K562 (cell line): ENCODE data around the gene ACKR2. TPM values are rescaled to one million over a fixed set of nuclear protein-coding genes. Genes with fewer than 3 reads are reported as not detected.

ENCODE experiments used
- CBX1 ChIP-seq: sonication (generic); IDR thresholded peaks from 2 replicates; pipeline ENCODE4 v1.6.1; 2016; ENCODE audit warnings: antibody characterized with exemption, low read depth, mild to moderate bottlenecking
- CTBP1 ChIP-seq: fragments of 450-650 bp; IDR thresholded peaks from 2 replicates; pipeline ENCODE4 v1.6.1; 2016; ENCODE audit warnings: borderline replicate concordance
- ETV1 ChIP-seq: fragments of 450-650 bp; conservative IDR thresholded peaks from 2 replicates; pipeline ENCODE4 v1.6.1; 2016; ENCODE audit warnings: missing genetic modification characterization, control low read depth, low read depth, missing compliant biosample characterization
- HNRNPLL ChIP-seq: fragments of 200-400 bp; formaldehyde crosslinking; IDR thresholded peaks from 2 replicates; pipeline ENCODE4 v1.6.1; 2017; ENCODE audit warnings: low read length, low read depth, mild to moderate bottlenecking; ENCODE audit not compliant: poor library complexity, severe bottlenecking
- JUND ChIP-seq, 2 experiments: IDR thresholded peaks; 2 replicates in 1 of 2; 3 replicates in 1 of 2; pipeline ENCODE4 v1.6.1; 2011; ENCODE audit warnings: borderline replicate concordance in 2 of 2, low read depth in 2 of 2, low read length in 2 of 2, improper control_type of control experiment in 1 of 2, missing biosample characterization in 1 of 2, missing genetic modification characterization in 1 of 2, missing genetic modification reagents in 1 of 2
- MEIS2 ChIP-seq: fragments of 450-650 bp; IDR thresholded peaks from 2 replicates; pipeline ENCODE4 v1.6.1; 2014; ENCODE audit warnings: mild to moderate bottlenecking; ENCODE audit not compliant: partially characterized antibody
- PTTG1 ChIP-seq: fragments of 450-650 bp; IDR thresholded peaks from 2 replicates; pipeline ENCODE4 v1.6.1; 2016; ENCODE audit warnings: low read depth, mild to moderate bottlenecking, missing genetic modification characterization, missing compliant biosample characterization
- ZNF239 ChIP-seq: fragments of 250-450 bp; sonication (Bioruptor Pico); IDR thresholded peaks from 2 replicates; pipeline ENCODE4 v1.4.0; 2020; ENCODE audit warnings: mild to moderate bottlenecking
- ZSCAN29 ChIP-seq: fragments of 450-650 bp; IDR thresholded peaks from 2 replicates; pipeline ENCODE4 v1.6.1; 2017
- polyA plus RNA-seq, 8 experiments: library from polyadenylated mRNA; depleted of rRNA in 4 of 8; stranded (reverse) in 5 of 8; unstranded in 3 of 8; fragments of >200 nt; fragmentation: Nextera tagmentation in 2 of 8; fragmentation: Illumina TruSeq in 1 of 8; extraction: Ambion mirVana in 2 of 8; extraction: Trizol in 1 of 8; gene quantifications; 2 replicates each; pipeline versions ENCODE4 v1.2.1 to v1.2.3, GENCODE V29; 2011 to 2014; ENCODE audit warnings: inconsistent platforms in 1 of 8, missing spikeins in 1 of 8
- total RNA-seq, 7 experiments: library from RNA; depleted of rRNA in 6 of 7; stranded (reverse); fragments of >200 nt in 6 of 7; fragmentation: Illumina TruSeq in 2 of 7; extraction: Trizol in 2 of 7; gene quantifications; 2 replicates each; pipeline versions ENCODE4 v1.2.1 to v1.2.3, GENCODE V29; 2011 to 2021; ENCODE audit warnings: low replicate concordance in 1 of 7
- TF ChIP-seq, protein P1 (sequence below): fragments of 250-450 bp; sonication (Bioruptor Pico); IDR thresholded peaks from 2 replicates; pipeline ENCODE4 v1.4.0; 2020
- TF ChIP-seq, protein P2 (sequence below): fragments of 450-650 bp; formaldehyde crosslinking; IDR thresholded peaks from 2 replicates; pipeline ENCODE4 v1.4.0; 2020; ENCODE audit warnings: mild to moderate bottlenecking, moderate library complexity
- TF ChIP-seq, protein P3 (sequence below): fragments of 250-450 bp; sonication (Bioruptor Pico); IDR thresholded peaks from 2 replicates; pipeline ENCODE4 v1.4.0; 2020
- TF ChIP-seq, protein P4 (sequence below), 2 experiments: IDR thresholded peaks in 1 of 2; conservative IDR thresholded peaks in 1 of 2; 2 replicates each; pipeline ENCODE4 v1.6.1; 2016; ENCODE audit warnings: low read depth in 2 of 2, mild to moderate bottlenecking in 1 of 2, missing compliant biosample characterization in 1 of 2, missing genetic modification characterization in 1 of 2, moderate library complexity in 1 of 2

ACKR2 gene
- total and polyA plus RNA-seq, 9 of the 15 experiments (the other 6 are each of a cell fraction or from before 2014, with no cell fraction given) = 0.03 to 0.69 (median 0.25) TPM; not detected in 1

DNA sequence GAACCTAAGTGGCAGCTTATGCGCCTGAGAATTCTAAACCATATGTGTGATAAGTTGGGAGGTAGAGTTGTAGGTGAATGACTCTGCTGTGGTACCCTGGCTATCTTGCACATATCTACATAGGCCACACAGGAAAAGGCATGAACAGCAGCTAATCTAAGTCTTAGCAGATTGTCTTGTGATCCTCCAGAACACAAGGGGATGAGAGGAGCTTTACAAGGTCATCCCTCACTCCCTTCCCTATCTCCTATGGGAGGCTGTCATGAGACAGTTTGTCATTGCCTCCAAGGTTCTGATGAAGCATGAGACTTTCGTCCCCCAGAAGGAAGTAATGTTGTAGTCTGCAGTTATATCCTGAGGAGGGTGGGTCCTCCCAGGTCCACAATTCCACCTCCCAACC, 93.0 kb downstream of the ACKR2 start (continued):
- TF ChIP-seq, protein P1, sequence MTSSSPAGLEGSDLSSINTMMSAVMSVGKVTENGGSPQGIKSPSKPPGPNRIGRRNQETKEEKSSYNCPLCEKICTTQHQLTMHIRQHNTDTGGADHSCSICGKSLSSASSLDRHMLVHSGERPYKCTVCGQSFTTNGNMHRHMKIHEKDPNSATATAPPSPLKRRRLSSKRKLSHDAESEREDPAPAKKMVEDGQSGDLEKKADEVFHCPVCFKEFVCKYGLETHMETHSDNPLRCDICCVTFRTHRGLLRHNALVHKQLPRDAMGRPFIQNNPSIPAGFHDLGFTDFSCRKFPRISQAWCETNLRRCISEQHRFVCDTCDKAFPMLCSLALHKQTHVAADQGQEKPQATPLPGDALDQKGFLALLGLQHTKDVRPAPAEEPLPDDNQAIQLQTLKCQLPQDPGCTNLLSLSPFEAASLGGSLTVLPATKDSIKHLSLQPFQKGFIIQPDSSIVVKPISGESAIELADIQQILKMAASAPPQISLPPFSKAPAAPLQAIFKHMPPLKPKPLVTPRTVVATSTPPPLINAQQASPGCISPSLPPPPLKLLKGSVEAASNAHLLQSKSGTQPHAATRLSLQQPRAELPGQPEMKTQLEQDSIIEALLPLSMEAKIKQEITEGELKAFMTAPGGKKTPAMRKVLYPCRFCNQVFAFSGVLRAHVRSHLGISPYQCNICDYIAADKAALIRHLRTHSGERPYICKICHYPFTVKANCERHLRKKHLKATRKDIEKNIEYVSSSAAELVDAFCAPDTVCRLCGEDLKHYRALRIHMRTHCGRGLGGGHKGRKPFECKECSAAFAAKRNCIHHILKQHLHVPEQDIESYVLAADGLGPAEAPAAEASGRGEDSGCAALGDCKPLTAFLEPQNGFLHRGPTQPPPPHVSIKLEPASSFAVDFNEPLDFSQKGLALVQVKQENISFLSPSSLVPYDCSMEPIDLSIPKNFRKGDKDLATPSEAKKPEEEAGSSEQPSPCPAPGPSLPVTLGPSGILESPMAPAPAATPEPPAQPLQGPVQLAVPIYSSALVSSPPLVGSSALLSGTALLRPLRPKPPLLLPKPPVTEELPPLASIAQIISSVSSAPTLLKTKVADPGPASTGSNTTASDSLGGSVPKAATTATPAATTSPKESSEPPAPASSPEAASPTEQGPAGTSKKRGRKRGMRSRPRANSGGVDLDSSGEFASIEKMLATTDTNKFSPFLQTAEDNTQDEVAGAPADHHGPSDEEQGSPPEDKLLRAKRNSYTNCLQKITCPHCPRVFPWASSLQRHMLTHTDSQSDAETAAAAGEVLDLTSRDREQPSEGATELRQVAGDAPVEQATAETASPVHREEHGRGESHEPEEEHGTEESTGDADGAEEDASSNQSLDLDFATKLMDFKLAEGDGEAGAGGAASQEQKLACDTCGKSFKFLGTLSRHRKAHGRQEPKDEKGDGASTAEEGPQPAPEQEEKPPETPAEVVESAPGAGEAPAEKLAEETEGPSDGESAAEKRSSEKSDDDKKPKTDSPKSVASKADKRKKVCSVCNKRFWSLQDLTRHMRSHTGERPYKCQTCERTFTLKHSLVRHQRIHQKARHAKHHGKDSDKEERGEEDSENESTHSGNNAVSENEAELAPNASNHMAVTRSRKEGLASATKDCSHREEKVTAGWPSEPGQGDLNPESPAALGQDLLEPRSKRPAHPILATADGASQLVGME = 0 out of 2 replicates have a peak, but pooled peaks have one; percentile 60
- TF ChIP-seq ETV1 (tag) (no peak), CBX1 (no peak), PTTG1 (tag) (no peak), MEIS2 (peak; percentile 74), ZSCAN29 (no peak), CTBP1 (peak; percentile 87), HNRNPLL (no peak), ZNF239 (CRISPR knock-in tag) (peak; percentile 99), JUND (IDR thresholded peaks at IDR 0.05; ENCODE audit: borderline replicate concordance, low read depth, low read length) (peak; percentile 54; the same call in 1 of the 2 replicates), JUND (tag; IDR thresholded peaks at IDR 0.05; ENCODE audit: borderline replicate concordance, low read depth, low read length) (peak; percentile 47; the same call in 1 of the 3 replicates)
- TF ChIP-seq, protein P2, sequence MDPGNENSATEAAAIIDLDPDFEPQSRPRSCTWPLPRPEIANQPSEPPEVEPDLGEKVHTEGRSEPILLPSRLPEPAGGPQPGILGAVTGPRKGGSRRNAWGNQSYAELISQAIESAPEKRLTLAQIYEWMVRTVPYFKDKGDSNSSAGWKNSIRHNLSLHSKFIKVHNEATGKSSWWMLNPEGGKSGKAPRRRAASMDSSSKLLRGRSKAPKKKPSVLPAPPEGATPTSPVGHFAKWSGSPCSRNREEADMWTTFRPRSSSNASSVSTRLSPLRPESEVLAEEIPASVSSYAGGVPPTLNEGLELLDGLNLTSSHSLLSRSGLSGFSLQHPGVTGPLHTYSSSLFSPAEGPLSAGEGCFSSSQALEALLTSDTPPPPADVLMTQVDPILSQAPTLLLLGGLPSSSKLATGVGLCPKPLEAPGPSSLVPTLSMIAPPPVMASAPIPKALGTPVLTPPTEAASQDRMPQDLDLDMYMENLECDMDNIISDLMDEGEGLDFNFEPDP (CRISPR knock-in tag) = no peak
- TF ChIP-seq, protein P3, sequence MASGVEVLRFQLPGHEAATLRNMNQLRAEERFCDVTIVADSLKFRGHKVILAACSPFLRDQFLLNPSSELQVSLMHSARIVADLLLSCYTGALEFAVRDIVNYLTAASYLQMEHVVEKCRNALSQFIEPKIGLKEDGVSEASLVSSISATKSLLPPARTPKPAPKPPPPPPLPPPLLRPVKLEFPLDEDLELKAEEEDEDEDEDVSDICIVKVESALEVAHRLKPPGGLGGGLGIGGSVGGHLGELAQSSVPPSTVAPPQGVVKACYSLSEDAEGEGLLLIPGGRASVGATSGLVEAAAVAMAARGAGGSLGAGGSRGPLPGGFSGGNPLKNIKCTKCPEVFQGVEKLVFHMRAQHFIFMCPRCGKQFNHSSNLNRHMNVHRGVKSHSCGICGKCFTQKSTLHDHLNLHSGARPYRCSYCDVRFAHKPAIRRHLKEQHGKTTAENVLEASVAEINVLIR (CRISPR knock-in tag) = peak; percentile 43; the same call in 1 of the 2 replicates
- TF ChIP-seq, protein P4, sequence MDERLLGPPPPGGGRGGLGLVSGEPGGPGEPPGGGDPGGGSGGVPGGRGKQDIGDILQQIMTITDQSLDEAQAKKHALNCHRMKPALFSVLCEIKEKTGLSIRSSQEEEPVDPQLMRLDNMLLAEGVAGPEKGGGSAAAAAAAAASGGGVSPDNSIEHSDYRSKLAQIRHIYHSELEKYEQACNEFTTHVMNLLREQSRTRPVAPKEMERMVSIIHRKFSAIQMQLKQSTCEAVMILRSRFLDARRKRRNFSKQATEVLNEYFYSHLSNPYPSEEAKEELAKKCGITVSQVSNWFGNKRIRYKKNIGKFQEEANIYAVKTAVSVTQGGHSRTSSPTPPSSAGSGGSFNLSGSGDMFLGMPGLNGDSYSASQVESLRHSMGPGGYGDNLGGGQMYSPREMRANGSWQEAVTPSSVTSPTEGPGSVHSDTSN (CRISPR knock-in tag; IDR thresholded peaks at IDR 0.05; ENCODE audit: low read depth) = no peak
- TF ChIP-seq, protein P4 (tag; conservative IDR thresholded peaks at IDR 0.05; ENCODE audit: low read depth) = 0 out of 2 replicates have a peak, but pooled peaks have one; percentile 14
